Measurements from ENCODE around the gene FKBP1A.

DNA sequence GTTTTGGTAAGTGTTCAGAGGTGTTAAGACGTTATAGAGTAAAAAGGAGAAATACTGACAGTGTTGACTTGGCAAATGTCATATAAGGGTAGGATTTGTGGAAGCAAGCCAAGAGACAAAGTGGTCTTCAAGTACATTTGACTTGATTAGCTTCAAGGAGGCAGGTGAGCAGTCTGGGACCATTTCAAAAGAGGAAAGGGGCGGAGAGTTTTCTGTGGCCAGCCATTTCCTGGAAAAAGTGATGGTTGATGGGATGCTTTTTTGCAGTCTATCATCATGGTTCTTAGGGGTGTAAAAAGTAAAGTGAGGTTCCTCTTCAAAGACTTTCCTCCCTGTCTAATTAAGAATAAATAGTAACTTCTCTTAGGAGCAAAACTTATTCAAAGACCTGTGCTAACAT is 28.7 kb downstream of the FKBP1A start:
- TF ChIP-seq POLR2A (IDR thresholded peaks at IDR 0.05): no peak
- TF ChIP-seq, protein P1, sequence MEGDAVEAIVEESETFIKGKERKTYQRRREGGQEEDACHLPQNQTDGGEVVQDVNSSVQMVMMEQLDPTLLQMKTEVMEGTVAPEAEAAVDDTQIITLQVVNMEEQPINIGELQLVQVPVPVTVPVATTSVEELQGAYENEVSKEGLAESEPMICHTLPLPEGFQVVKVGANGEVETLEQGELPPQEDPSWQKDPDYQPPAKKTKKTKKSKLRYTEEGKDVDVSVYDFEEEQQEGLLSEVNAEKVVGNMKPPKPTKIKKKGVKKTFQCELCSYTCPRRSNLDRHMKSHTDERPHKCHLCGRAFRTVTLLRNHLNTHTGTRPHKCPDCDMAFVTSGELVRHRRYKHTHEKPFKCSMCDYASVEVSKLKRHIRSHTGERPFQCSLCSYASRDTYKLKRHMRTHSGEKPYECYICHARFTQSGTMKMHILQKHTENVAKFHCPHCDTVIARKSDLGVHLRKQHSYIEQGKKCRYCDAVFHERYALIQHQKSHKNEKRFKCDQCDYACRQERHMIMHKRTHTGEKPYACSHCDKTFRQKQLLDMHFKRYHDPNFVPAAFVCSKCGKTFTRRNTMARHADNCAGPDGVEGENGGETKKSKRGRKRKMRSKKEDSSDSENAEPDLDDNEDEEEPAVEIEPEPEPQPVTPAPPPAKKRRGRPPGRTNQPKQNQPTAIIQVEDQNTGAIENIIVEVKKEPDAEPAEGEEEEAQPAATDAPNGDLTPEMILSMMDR (IDR thresholded peaks at IDR 0.05): no peak
- no peak for TF ChIP-seq POLR2AphosphoS5 (IDR thresholded peaks at IDR 0.05)
